CD14-positive monocyte (primary cell): Measurements from ENCODE around the gene CCDC73. TPM values are rescaled to one million over a fixed set of nuclear protein-coding genes. Genes with fewer than 3 reads are reported as not detected.

Source experiments
- DNase-seq, 3 donors: peaks; one replicate each; pipeline ENCODE4 v3.0.0-alpha.2; 2011 to 2022
- H2AFZ ChIP-seq: 2 replicates; pipeline ENCODE4 v1.6.0; 2012; ENCODE audit warnings: mild to moderate bottlenecking, low read depth, low read length, inconsistent platforms; ENCODE audit not compliant: insufficient read depth, poor library complexity, severe bottlenecking
- H3K27ac ChIP-seq, 2 donors: 1 replicate in 1 of 2; 2 replicates in 1 of 2; pipeline ENCODE4 v1.5.1; 2012 to 2013; ENCODE audit warnings: low read length in 2 of 2, control low read depth in 1 of 2, inconsistent platforms in 1 of 2, low read depth in 1 of 2, mild to moderate bottlenecking in 1 of 2
- H3K27me3 ChIP-seq, 2 donors: one replicate each; pipeline versions ENCODE4 v1.6.0 to v1.6.1; 2011 to 2013; ENCODE audit warnings: low read length in 2 of 2; ENCODE audit not compliant: control insufficient read depth in 2 of 2, insufficient read depth in 2 of 2
- H3K36me3 ChIP-seq, 2 donors: replicated peaks in 1 of 2; 1 replicate in 1 of 2; 2 replicates in 1 of 2; pipeline versions ENCODE4 v1.5.1 to v1.6.1; 2012 to 2013; ENCODE audit warnings: low read length in 2 of 2, control low read depth in 1 of 2, inconsistent platforms in 1 of 2, mild to moderate bottlenecking in 1 of 2; ENCODE audit not compliant: insufficient read depth in 2 of 2, control insufficient read depth in 1 of 2
- H3K4me1 ChIP-seq, 2 donors: 1 replicate in 1 of 2; 2 replicates in 1 of 2; pipeline versions ENCODE4 v1.5.1 to v1.6.1; 2012 to 2013; ENCODE audit warnings: low read length in 2 of 2, control low read depth in 1 of 2, inconsistent platforms in 1 of 2, mild to moderate bottlenecking in 1 of 2, moderate library complexity in 1 of 2; ENCODE audit not compliant: insufficient read depth in 2 of 2, control insufficient read depth in 1 of 2
- H3K4me2 ChIP-seq: replicated peaks from 2 replicates; pipeline ENCODE3; 2012; ENCODE audit warnings: low read length, moderate library complexity, mild to moderate bottlenecking; ENCODE audit not compliant: poor library complexity, severe bottlenecking; ENCODE audit errors: extremely low read depth
- H3K4me3 ChIP-seq, 3 experiments: fragments of 200-600 bp in 1 of 3; sonication (generic) in 1 of 3; replicated peaks in 1 of 3; 1 replicate in 2 of 3; 2 replicates in 1 of 3; pipeline ENCODE4 v1.5.1; 2011 to 2013; ENCODE audit warnings: low read length in 3 of 3, mild to moderate bottlenecking in 3 of 3, control low read depth in 2 of 3, low read depth in 2 of 3, inconsistent platforms in 1 of 3, moderate library complexity in 1 of 3
- H3K79me2 ChIP-seq: 2 replicates; pipeline ENCODE4 v1.6.0; 2012; ENCODE audit warnings: mild to moderate bottlenecking, control low read depth, inconsistent platforms, low read length, moderate library complexity; ENCODE audit not compliant: insufficient read depth
- H3K9ac ChIP-seq: 2 replicates; pipeline ENCODE4 v1.6.0; 2017; ENCODE audit warnings: low read length, mild to moderate bottlenecking; ENCODE audit not compliant: insufficient read depth, poor library complexity, severe bottlenecking
- H3K9me3 ChIP-seq, 2 donors: replicated peaks in 1 of 2; 1 replicate in 1 of 2; 2 replicates in 1 of 2; pipeline versions ENCODE4 v1.5.1 to v1.6.1; 2012 to 2013; ENCODE audit warnings: low read length in 2 of 2, control low read depth in 1 of 2; ENCODE audit not compliant: control insufficient read depth in 1 of 2, insufficient read depth in 1 of 2
- H4K20me1 ChIP-seq: 2 replicates; pipeline ENCODE4 v1.6.0; 2012; ENCODE audit warnings: mild to moderate bottlenecking, low read length, control low read depth, moderate library complexity; ENCODE audit not compliant: insufficient read depth
- H3K27ac Mint-ChIP-seq, 7 donors: one replicate each; pipeline ENCODE4 v1.8.0; 2020; ENCODE audit warnings: mild to moderate bottlenecking in 7 of 7, mixed read lengths in 7 of 7, moderate library complexity in 6 of 7, inconsistent platforms in 2 of 7
- H3K27me3 Mint-ChIP-seq, 3 donors: one replicate each; pipeline ENCODE4 v1.8.0; 2021 to 2022; ENCODE audit warnings: low read depth in 3 of 3, mild to moderate bottlenecking in 3 of 3, mixed read lengths in 3 of 3, moderate library complexity in 3 of 3, inconsistent platforms in 1 of 3
- H3K36me3 Mint-ChIP-seq, 2 donors: one replicate each; pipeline ENCODE4 v1.8.0; 2020; ENCODE audit warnings: mixed read lengths in 2 of 2, inconsistent platforms in 1 of 2, mild to moderate bottlenecking in 1 of 2
- H3K4me1 Mint-ChIP-seq: one replicate; pipeline ENCODE4 v1.8.0; 2020; ENCODE audit warnings: mild to moderate bottlenecking, mixed read lengths
- H3K4me3 Mint-ChIP-seq, 2 donors: one replicate each; pipeline ENCODE4 v1.8.0; 2020; ENCODE audit warnings: mild to moderate bottlenecking in 2 of 2, mixed read lengths in 2 of 2, moderate library complexity in 1 of 2
- H3K9me3 Mint-ChIP-seq, 7 donors: one replicate each; pipeline ENCODE4 v1.8.0; 2020 to 2022; ENCODE audit warnings: mixed read lengths in 7 of 7, mild to moderate bottlenecking in 6 of 7, moderate library complexity in 6 of 7, inconsistent platforms in 2 of 7
- WGBS: methylation state at CpG from one replicate; pipeline ENCODE4 v1.1.5; 2013; ENCODE audit warnings: missing lambda C conversion rate; ENCODE audit not compliant: insufficient coverage; 5-methylcytosine and 5-hydroxymethylcytosine counted together
- intact Hi-C, 2 donors: fragments of 100-400 bp; cut with micrococcal nuclease; formaldehyde crosslinking; loops; one replicate each; pipeline versions ENCODE4 v1.15.0 to v1.15.1; 2023
- polyA plus RNA-seq, 3 donors: library from polyadenylated mRNA; depleted of rRNA in 1 of 3; unstranded in 2 of 3; stranded (reverse) in 1 of 3; fragments of 300-500 nt in 2 of 3; fragments of >200 nt in 1 of 3; fragmentation: Illumina TruSeq in 2 of 3; gene quantifications; 1 replicate in 2 of 3; 2 replicates in 1 of 3; pipeline ENCODE4 v1.2.3, GENCODE V29; 2012 to 2021
- TF ChIP-seq, protein P1 (sequence below): fragments of 200-600 bp; IDR thresholded peaks from one replicate; pipeline ENCODE4 v1.8.0; 2022; ENCODE audit warnings: antibody characterized with exemption, mild to moderate bottlenecking

Gene CCDC73
- polyA plus RNA-seq, 3 donors, result 0.03 to 0.09 TPM; not detected in 1

DNA sequence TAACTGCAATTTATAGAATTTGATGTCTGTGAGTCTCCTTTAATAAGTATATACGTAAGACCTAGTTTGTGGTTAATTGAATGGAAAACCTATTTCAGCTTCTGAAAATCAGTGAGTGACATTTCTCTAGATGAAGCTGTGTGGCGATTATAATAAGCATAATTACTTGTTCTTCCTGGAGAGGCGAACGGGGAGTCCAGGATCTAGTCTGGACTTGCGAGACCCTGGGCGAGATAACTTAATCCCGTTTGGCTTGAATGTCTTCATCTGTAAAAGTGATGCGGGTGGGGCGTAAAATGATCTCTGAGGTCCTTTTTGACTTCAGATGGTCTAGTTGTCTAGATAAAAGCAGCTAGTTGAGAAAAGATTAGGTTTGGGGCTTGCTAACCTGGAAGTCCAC, 36.3 kb upstream of the CCDC73 start:
- peak overlapping the region; percentile 90 to 97 for H3K4me3 Mint-ChIP-seq
- no peaks in the 10 kb centered on the region for H3K9me3 Mint-ChIP-seq
- peak overlapping the region; percentile 87 for H3K9ac ChIP-seq
- H3K27ac Mint-ChIP-seq, result peak overlapping the region in 3 of 7 donors; percentile 8 to 88 (median 81)
- H3K4me1 Mint-ChIP-seq, result peaks cover 31% of the 10 kb centered on the region
- peak overlapping the region in 2 of 3 experiments; percentile 83 to 93 for H3K4me3 ChIP-seq
- intact Hi-C loops, result no loop called here
- WGBS, result 93% methylated on average over 8 of the region's 9 CpGs
- H4K20me1 ChIP-seq, result no peaks in the 10 kb centered on the region
- H2AFZ ChIP-seq, result peak overlapping the region; percentile 84
- DNase-seq, result no peak
- peak overlapping the region; percentile 88 for H3K4me2 ChIP-seq
- H3K27me3 Mint-ChIP-seq, result peaks cover 0 to 1% (median 0%) of the 10 kb centered on the region in 3 donors
- peaks cover 14 to 16% of the 10 kb centered on the region in 2 donors for H3K4me1 ChIP-seq
- H3K9me3 ChIP-seq, result no peaks in the 10 kb centered on the region
- peak overlapping the region in 1 of 2 donors; percentile 88 for H3K27ac ChIP-seq
- H3K27me3 ChIP-seq, result no peaks in the 10 kb centered on the region
- TF ChIP-seq, protein P1, sequence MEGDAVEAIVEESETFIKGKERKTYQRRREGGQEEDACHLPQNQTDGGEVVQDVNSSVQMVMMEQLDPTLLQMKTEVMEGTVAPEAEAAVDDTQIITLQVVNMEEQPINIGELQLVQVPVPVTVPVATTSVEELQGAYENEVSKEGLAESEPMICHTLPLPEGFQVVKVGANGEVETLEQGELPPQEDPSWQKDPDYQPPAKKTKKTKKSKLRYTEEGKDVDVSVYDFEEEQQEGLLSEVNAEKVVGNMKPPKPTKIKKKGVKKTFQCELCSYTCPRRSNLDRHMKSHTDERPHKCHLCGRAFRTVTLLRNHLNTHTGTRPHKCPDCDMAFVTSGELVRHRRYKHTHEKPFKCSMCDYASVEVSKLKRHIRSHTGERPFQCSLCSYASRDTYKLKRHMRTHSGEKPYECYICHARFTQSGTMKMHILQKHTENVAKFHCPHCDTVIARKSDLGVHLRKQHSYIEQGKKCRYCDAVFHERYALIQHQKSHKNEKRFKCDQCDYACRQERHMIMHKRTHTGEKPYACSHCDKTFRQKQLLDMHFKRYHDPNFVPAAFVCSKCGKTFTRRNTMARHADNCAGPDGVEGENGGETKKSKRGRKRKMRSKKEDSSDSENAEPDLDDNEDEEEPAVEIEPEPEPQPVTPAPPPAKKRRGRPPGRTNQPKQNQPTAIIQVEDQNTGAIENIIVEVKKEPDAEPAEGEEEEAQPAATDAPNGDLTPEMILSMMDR, result no peak
- peaks cover 19 to 25% of the 10 kb centered on the region in 2 donors for H3K36me3 Mint-ChIP-seq
- peaks cover 5 to 16% of the 10 kb centered on the region in 2 donors for H3K36me3 ChIP-seq
- H3K79me2 ChIP-seq, result peaks cover 73% of the 10 kb centered on the region

DNA sequence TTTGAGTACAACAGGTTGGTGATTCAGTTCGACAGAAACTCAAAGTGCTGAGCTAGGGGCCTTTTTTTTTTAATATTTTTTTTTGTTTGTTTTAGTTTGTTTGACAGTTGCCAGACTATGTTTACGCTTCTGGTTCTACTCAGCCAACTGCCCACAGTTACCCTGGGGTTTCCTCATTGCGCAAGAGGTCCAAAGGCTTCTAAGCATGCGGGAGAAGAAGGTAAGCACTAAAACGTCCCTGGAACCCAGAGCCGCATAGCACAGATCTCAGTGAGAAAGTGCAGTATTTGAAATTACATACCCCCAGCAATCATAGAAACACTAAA, 35.9 kb upstream of the CCDC73 start:
- Histone ChIP-seq H3K27me3 (no peaks in the 10 kb centered on the region), H3K4me1 (peaks cover 14 to 16% of the 10 kb centered on the region in 2 donors), H3K36me3 (peaks cover 5 to 16% of the 10 kb centered on the region in 2 donors), H4K20me1 (no peaks in the 10 kb centered on the region), H3K27ac (peak overlapping the region; percentile 83 to 88), H3K4me2 (peak overlapping the region; percentile 88), H3K79me2 (peaks cover 71% of the 10 kb centered on the region), H2AFZ (peak overlapping the region; percentile 84), H3K4me3 (peak overlapping the region; percentile 74 to 93 (median 83)), H3K9me3 (no peaks in the 10 kb centered on the region), H3K9ac (peak overlapping the region; percentile 87)
- Mint-ChIP-seq H3K4me1 (peaks cover 31% of the 10 kb centered on the region), H3K4me3 (peak overlapping the region; percentile 90 to 97), H3K36me3 (peaks cover 19 to 24% of the 10 kb centered on the region in 2 donors), H3K9me3 (no peaks in the 10 kb centered on the region), H3K27me3 (peaks cover 0 to 1% (median 0%) of the 10 kb centered on the region in 3 donors), H3K27ac (peak overlapping the region; percentile 72 to 88 (median 81))
- intact Hi-C loops, result no loop called here
- peak; percentile 37 to 74 (median 57) for DNase-seq
- TF ChIP-seq, protein P1, result no peak
- 0% methylated on average over 1 of the region's 6 CpGs for WGBS
